Measurements from ENCODE around the gene CEP128. TPM values are rescaled to one million over a fixed set of nuclear protein-coding genes. Genes with fewer than 3 reads are reported as not detected.

Gene CEP128
- total RNA-seq, 2 experiments from 2014 or later = 19.4 to 22.8 TPM

DNA sequence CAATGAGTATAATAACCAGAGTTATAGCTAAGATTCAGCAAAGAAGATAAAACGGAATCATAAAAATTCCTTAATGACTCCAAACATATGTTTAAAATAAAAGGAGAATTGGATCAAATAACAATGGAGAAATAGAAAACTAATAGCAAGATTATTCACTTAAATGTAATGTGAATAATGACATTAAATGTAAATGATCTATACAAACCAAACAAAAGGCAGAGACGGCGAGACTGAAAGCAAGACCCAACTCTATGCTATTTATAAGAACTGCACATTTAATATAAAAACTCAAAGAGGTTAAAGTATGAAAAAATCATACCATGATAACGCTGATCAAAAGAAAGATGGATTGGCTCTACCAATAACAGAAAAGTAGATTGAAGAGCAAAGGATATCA is 10.0 kb upstream of the CEP128 start:
- peaks cover 20% of the 10 kb centered on the region for H3K4me1 Mint-ChIP-seq (ENCODE audit: low read depth)
- no peak overlapping the region for H3K4me3 Mint-ChIP-seq
- no peak overlapping the region for H3K27ac Mint-ChIP-seq
- POLR2A ChIA-PET = no interaction called here
- intact Hi-C loops (cut with micrococcal nuclease) = no loop called here
- H3K27me3 Mint-ChIP-seq = peaks cover 4% of the 10 kb centered on the region
- DNase-seq = no peak
- H3K9me3 Mint-ChIP-seq = peaks cover 5% of the 10 kb centered on the region
- H3K36me3 Mint-ChIP-seq = no peaks in the 10 kb centered on the region
- CTCF ChIA-PET = interaction anchor here (0.6 to 7.3 kb wide), 2 partner anchors 20 to 36 kb away, joined by 3 to 112 read pairs; no protein-coding TSS in a partner anchor

DNA sequence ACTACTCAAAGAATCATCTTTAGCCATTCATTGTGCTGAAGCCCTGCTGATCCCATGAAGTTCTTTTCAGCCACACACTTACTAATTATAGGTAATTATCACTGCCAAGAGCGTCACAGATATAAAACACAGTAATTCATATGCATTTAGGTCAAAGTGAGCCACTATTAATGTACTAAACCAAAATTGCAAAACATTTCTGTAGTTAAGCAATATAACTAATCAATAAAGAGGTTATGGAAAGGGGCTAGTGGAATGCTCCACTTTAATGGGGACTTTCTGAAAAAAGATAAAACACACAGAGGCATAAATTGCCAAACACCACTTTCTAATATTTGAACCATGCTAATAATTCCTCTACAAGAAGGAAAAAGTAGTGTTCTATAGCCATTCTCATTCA is 6.8 kb upstream of the CEP128 start:
- ChIA-PET CTCF (no interaction called here), POLR2A (no interaction called here)
- Mint-ChIP-seq H3K4me3 (no peak overlapping the region), H3K27ac (no peak overlapping the region), H3K9me3 (peaks cover 7% of the 10 kb centered on the region), H3K27me3 (peaks cover 1% of the 10 kb centered on the region), H3K4me1 (ENCODE audit: low read depth) (peaks cover 20% of the 10 kb centered on the region), H3K36me3 (no peaks in the 10 kb centered on the region)
- intact Hi-C loops (cut with micrococcal nuclease) = no loop called here
- DNase-seq = no peak

DNA sequence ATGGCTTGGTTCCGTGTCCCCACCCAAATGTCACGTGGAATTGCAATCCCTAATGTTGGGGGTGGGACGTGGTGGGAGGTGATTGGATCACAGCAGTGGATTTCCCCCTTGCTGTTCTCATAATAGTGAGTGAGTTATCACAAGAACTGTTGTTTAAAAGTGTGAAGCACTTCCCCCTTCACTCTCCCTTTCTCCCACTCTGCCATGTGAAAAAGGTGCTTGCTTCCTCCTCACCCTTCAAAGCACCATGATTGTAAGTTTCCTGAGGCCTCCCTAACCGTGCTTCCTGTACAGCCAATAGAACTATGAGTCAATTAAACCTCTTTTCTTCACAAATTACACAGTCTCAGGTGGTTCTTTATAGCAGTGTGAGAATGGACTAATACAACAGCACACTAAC is 5.3 kb upstream of the CEP128 start:
- peaks cover 1% of the 10 kb centered on the region for H3K27me3 Mint-ChIP-seq
- ChIA-PET POLR2A (no interaction called here), CTCF (no interaction called here)
- intact Hi-C loops (cut with micrococcal nuclease) = loop anchor here (1.0 to 2.0 kb wide), 4 partner anchors 13 to 272 kb away; no protein-coding TSS in a partner anchor
- peaks cover 31% of the 10 kb centered on the region for H3K4me1 Mint-ChIP-seq (ENCODE audit: low read depth)
- no peaks in the 10 kb centered on the region for H3K36me3 Mint-ChIP-seq
- peaks cover 7% of the 10 kb centered on the region for H3K9me3 Mint-ChIP-seq
- H3K27ac Mint-ChIP-seq = peak overlapping the region; percentile 60
- H3K4me3 Mint-ChIP-seq = no peak overlapping the region
- peak; percentile 27 for DNase-seq

GRCh38 chr14:80946187-80946586 is 4.6 kb upstream of the CEP128 start:
- H3K4me1 Mint-ChIP-seq (ENCODE audit: low read depth) = peaks cover 32% of the 10 kb centered on the region
- ChIA-PET CTCF (no interaction called here), POLR2A (no interaction called here)
- intact Hi-C loops (cut with micrococcal nuclease) = loop anchor here (1.0 to 2.0 kb wide), 3 partner anchors 15 to 273 kb away; no protein-coding TSS in a partner anchor
- H3K27me3 Mint-ChIP-seq = peaks cover 1% of the 10 kb centered on the region
- peak overlapping the region; percentile 74 for H3K27ac Mint-ChIP-seq
- H3K9me3 Mint-ChIP-seq = peaks cover 7% of the 10 kb centered on the region
- DNase-seq = no peak
- H3K36me3 Mint-ChIP-seq = no peaks in the 10 kb centered on the region
- H3K4me3 Mint-ChIP-seq = no peak overlapping the region

GRCh38 chr14:80944861-80945617 is 3.5 kb upstream of the CEP128 start:
- intact Hi-C loops (cut with micrococcal nuclease) = loop anchor here (5.0 kb wide), 2 partner anchors 527 to 587 kb away; partner anchors contain the start of gene SEL1L
- H3K4me1 Mint-ChIP-seq (ENCODE audit: low read depth) = peaks cover 40% of the 10 kb centered on the region
- ChIA-PET POLR2A (no interaction called here), CTCF (interaction anchor here (0.6 kb wide), 2 partner anchors 42 to 241 kb away, joined by 3 to 4 read pairs; no protein-coding TSS in a partner anchor)
- no peak overlapping the region for H3K27ac Mint-ChIP-seq
- no peak overlapping the region for H3K4me3 Mint-ChIP-seq
- no peaks in the 10 kb centered on the region for H3K36me3 Mint-ChIP-seq
- H3K9me3 Mint-ChIP-seq = peaks cover 7% of the 10 kb centered on the region
- DNase-seq = no peak
- H3K27me3 Mint-ChIP-seq = peaks cover 1% of the 10 kb centered on the region

DNA sequence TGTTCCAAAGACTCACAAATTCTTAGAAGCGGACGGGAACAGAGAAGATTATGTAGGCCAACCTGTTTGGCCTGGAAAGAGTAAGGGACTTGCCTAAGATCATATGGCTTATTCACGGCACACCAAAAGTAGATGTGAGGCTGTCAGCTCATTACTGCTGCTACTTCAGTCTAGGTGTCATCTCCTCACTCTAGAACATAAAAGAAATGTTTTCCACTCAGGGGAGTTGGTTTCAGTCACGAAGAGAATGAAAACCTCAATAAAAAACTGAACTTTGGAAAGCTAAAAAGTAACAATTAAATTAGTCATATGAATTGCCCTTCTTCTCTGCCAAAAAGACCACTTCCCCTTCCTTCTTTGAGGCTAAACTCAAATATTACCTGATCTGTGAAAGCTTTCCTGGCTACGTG is 658 bp upstream of the CEP128 start:
- Mint-ChIP-seq H3K27me3 (no peaks in the 10 kb centered on the region), H3K4me1 (ENCODE audit: low read depth) (peaks cover 44% of the 10 kb centered on the region), H3K4me3 (peak overlapping the region; percentile 88), H3K9me3 (peaks cover 6% of the 10 kb centered on the region), H3K27ac (peak overlapping the region; percentile 93), H3K36me3 (no peaks in the 10 kb centered on the region)
- DNase-seq = peak; percentile 31
- intact Hi-C loops (cut with micrococcal nuclease) = loop anchor here (1.0 to 5.0 kb wide), 4 partner anchors 17 to 590 kb away; partner anchors contain the start of gene SEL1L
- POLR2A ChIA-PET = interaction anchor here (0.7 to 5.3 kb wide), 5 partner anchors 12 to 279 kb away, joined by 3 to 29 read pairs (median 3); partner anchors contain the start of genes GTF2A1 and TSHR
- CTCF ChIA-PET = interaction anchor here (0.6 to 2.4 kb wide), 3 partner anchors 13 to 45 kb away, joined by 3 to 9 read pairs (median 3); partner anchors contain the start of gene TSHR

DNA sequence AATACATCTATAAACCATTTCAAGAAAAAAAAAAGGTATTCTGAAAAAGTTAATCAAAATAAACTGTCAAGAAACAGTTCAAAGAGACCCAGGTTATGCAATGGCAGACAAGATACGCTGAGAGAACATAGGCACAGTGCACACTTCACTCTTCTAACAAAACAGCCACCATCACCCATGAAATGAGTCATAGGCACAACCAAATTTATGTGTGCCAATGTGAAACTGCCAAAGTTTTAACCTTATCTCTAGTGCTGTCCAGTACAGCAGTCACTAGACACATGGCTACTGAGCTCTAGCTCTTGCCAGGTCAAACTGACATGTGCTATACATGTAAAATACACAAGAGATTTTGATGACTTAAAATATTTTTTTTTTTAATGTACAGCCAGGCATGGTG is 1.4 kb downstream of the CEP128 start:
- ChIA-PET POLR2A (interaction anchor here (5.3 kb wide), 1 partner anchor 10 kb away, joined by 29 read pairs; no protein-coding TSS in a partner anchor), CTCF (interaction anchor here (2.4 kb wide), 1 partner anchor 15 kb away, joined by 9 read pairs; the partner anchor contains the start of gene TSHR)
- intact Hi-C loops (cut with micrococcal nuclease) = loop anchor here (2.0 to 5.0 kb wide), 3 partner anchors 281 to 592 kb away; partner anchors contain the start of genes GTF2A1 and SEL1L
- Mint-ChIP-seq H3K9me3 (no peaks in the 10 kb centered on the region), H3K4me3 (peak overlapping the region; percentile 41), H3K36me3 (no peaks in the 10 kb centered on the region), H3K4me1 (ENCODE audit: low read depth) (peaks cover 32% of the 10 kb centered on the region), H3K27ac (peak overlapping the region; percentile 58), H3K27me3 (no peaks in the 10 kb centered on the region)
- peak; percentile 26 for DNase-seq

DNA sequence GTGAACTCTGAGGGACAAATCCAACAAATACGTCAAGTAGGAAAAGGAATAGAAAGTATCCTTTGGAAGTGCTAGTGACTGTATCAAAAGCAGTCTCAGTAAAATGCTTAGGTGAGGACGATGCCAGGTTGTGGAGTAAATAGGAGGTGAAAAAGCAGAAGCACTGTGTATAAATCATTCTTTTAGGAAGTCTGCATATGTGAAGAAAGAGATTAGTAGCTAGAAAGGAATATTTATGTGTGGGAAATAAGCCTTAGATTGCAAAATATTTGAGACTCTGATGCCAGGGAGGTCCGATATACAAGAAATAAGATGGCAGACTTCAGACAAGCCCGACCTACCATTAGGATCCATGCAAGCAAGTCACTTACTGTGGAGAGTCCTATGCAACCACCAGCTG is 7.9 kb downstream of the CEP128 start:
- peaks cover 22% of the 10 kb centered on the region for H3K36me3 Mint-ChIP-seq
- H3K4me3 Mint-ChIP-seq = no peak overlapping the region
- POLR2A ChIA-PET = no interaction called here
- H3K9me3 Mint-ChIP-seq = peaks cover 9% of the 10 kb centered on the region
- H3K27ac Mint-ChIP-seq = no peak overlapping the region
- no peaks in the 10 kb centered on the region for H3K27me3 Mint-ChIP-seq
- peaks cover 40% of the 10 kb centered on the region for H3K4me1 Mint-ChIP-seq (ENCODE audit: low read depth)
- no peak for DNase-seq
- intact Hi-C loops (cut with micrococcal nuclease) = no loop called here
- CTCF ChIA-PET = no interaction called here

GRCh38 chr14:80933282-80933681 is 8.3 kb downstream of the CEP128 start:
- DNase-seq = no peak
- intact Hi-C loops (cut with micrococcal nuclease) = no loop called here
- POLR2A ChIA-PET = no interaction called here
- Mint-ChIP-seq H3K27me3 (no peaks in the 10 kb centered on the region), H3K9me3 (peaks cover 9% of the 10 kb centered on the region), H3K4me3 (no peak overlapping the region), H3K4me1 (ENCODE audit: low read depth) (peaks cover 40% of the 10 kb centered on the region), H3K36me3 (peaks cover 24% of the 10 kb centered on the region), H3K27ac (no peak overlapping the region)
- CTCF ChIA-PET = no interaction called here

- Mint-ChIP-seq H3K36me3 (peaks cover 25% of the 10 kb centered on the region), H3K27ac (peak overlapping the region; percentile 82), H3K27me3 (no peaks in the 10 kb centered on the region), H3K4me3 (peak overlapping the region; percentile 54), H3K9me3 (peaks cover 9% of the 10 kb centered on the region), H3K4me1 (ENCODE audit: low read depth) (peaks cover 41% of the 10 kb centered on the region)
- intact Hi-C loops (cut with micrococcal nuclease) = loop anchor here (1.0 kb wide), 9 partner anchors 10 to 344 kb away; partner anchors contain the start of gene CEP128
- peak; percentile 80 for DNase-seq
- CTCF ChIA-PET = interaction anchor here (1.0 to 1.8 kb wide), 4 partner anchors 57 to 239 kb away, joined by 3 to 9 read pairs (median 5); no protein-coding TSS in a partner anchor
- POLR2A ChIA-PET = interaction anchor here (0.7 to 2.6 kb wide), 3 partner anchors 11 to 290 kb away, joined by 3 to 29 read pairs (median 4); partner anchors contain the start of genes CEP128 and GTF2A1
Observed at GRCh38 chr14:80930836-80931389, 10.6 kb downstream of the CEP128 start.

DNA sequence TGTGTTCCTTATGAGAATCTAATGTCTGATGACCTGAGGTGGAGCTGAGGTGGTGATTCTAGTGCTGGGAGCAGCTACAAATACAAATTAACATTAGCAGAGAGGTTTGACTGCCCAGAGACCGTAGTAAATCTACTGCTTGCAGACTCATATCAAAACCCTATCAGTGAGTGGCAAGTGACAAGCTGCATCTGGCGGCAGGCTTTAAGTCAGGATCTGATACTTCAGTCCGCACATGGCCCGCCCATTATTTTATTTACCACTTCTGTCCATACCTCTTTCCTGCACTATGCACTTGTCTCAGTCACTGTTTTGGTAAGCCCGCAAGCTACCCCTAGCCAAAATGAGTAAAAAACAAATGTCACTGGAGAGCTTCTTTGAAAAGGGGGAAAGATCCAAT is 11.4 kb downstream of the CEP128 start:
- POLR2A ChIA-PET = interaction anchor here (2.6 kb wide), 1 partner anchor 11 kb away, joined by 29 read pairs; the partner anchor contains the start of gene CEP128
- peaks cover 27% of the 10 kb centered on the region for H3K36me3 Mint-ChIP-seq
- H3K27me3 Mint-ChIP-seq = no peaks in the 10 kb centered on the region
- no peak for DNase-seq
- H3K4me1 Mint-ChIP-seq (ENCODE audit: low read depth) = peaks cover 40% of the 10 kb centered on the region
- intact Hi-C loops (cut with micrococcal nuclease) = no loop called here
- peak overlapping the region; percentile 54 for H3K4me3 Mint-ChIP-seq
- H3K9me3 Mint-ChIP-seq = peaks cover 9% of the 10 kb centered on the region
- CTCF ChIA-PET = interaction anchor here (0.5 to 1.8 kb wide), 4 partner anchors 57 to 245 kb away, joined by 3 to 6 read pairs (median 4); no protein-coding TSS in a partner anchor
- peak overlapping the region; percentile 82 for H3K27ac Mint-ChIP-seq
